ENCODE data around the gene SULT1E1. TPM values are rescaled to one million over a fixed set of nuclear protein-coding genes. Genes with fewer than 3 reads are reported as not detected.
"Not testable (repeated sequence)": the region's sequence is repeated elsewhere in the genome, so short reads cannot be mapped to it uniquely, and the experiment has no call there.

Gene SULT1E1
- total RNA-seq, 1 donor from 2014 or later, result 11.4 TPM

- DNase-seq (ENCODE audit: low spot score in 2 of 2) (no peak), FAIRE-seq (no peak)
Measured at GRCh38 chr4:69848028-69848427, 11.9 kb downstream of the SULT1E1 start.

- DNase-seq (ENCODE audit: low spot score in 2 of 2) (no peak), FAIRE-seq (no peak)
Measured at GRCh38 chr4:69843932-69844331, 16.0 kb downstream of the SULT1E1 start.

GRCh38 chr4:69843301-69843700 is 16.6 kb downstream of the SULT1E1 start:
- no peak for FAIRE-seq
- no peak for DNase-seq (ENCODE audit: low spot score in 2 of 2)

GRCh38 chr4:69838977-69839376 is 21.0 kb downstream of the SULT1E1 start:
- FAIRE-seq (no peak), DNase-seq (ENCODE audit: low spot score in 2 of 2) (no peak)

- DNase-seq (ENCODE audit: low spot score in 2 of 2) (no peak), FAIRE-seq (no peak)
Measured at GRCh38 chr4:69836287-69836686, 23.7 kb downstream of the SULT1E1 start.

GRCh38 chr4:69835766-69836165 is 24.2 kb downstream of the SULT1E1 start:
- DNase-seq (ENCODE audit: low spot score in 2 of 2) (no peak), FAIRE-seq (no peak)

GRCh38 chr4:69833251-69833650 is 26.7 kb downstream of the SULT1E1 start:
- DNase-seq (ENCODE audit: low spot score in 2 of 2) (no peak), FAIRE-seq (no peak)

GRCh38 chr4:69832326-69833030 is 27.5 kb downstream of the SULT1E1 start:
- no peak for FAIRE-seq
- no peak for DNase-seq (ENCODE audit: low spot score in 2 of 2)

- DNase-seq (ENCODE audit: low spot score in 2 of 2) (no peak), FAIRE-seq (no peak)
Measured at GRCh38 chr4:69831646-69832325, 28.2 kb downstream of the SULT1E1 start.

GRCh38 chr4:69831270-69831627 is 28.7 kb downstream of the SULT1E1 start:
- DNase-seq (ENCODE audit: low spot score in 2 of 2) (no peak), FAIRE-seq (no peak)

- DNase-seq (ENCODE audit: low spot score in 2 of 2) (no peak), FAIRE-seq (no peak)
Measured at GRCh38 chr4:69830560-69831269, 29.2 kb downstream of the SULT1E1 start.

GRCh38 chr4:69830192-69830559 is 29.8 kb downstream of the SULT1E1 start:
- FAIRE-seq (no peak), DNase-seq (ENCODE audit: low spot score in 2 of 2) (no peak)

GRCh38 chr4:69829678-69830077 is 30.3 kb downstream of the SULT1E1 start:
- FAIRE-seq (no peak), DNase-seq (ENCODE audit: low spot score in 2 of 2) (no peak)

GRCh38 chr4:69828828-69829227 is 31.1 kb downstream of the SULT1E1 start:
- no peak for DNase-seq (ENCODE audit: low spot score in 2 of 2)
- no peak for FAIRE-seq

GRCh38 chr4:69825056-69825455 is 34.9 kb downstream of the SULT1E1 start:
- FAIRE-seq; DNase-seq (ENCODE audit: low spot score in 2 of 2): not testable (repeated sequence)

GRCh38 chr4:69823481-69824186 is 36.3 kb downstream of the SULT1E1 start:
- no peak for FAIRE-seq
- DNase-seq (ENCODE audit: low spot score in 2 of 2), result no peak

GRCh38 chr4:69823048-69823447 is 36.9 kb downstream of the SULT1E1 start:
- DNase-seq (ENCODE audit: low spot score in 2 of 2) (no peak), FAIRE-seq (no peak)

GRCh38 chr4:69822198-69822597 is 37.7 kb downstream of the SULT1E1 start:
- FAIRE-seq (no peak), DNase-seq (ENCODE audit: low spot score in 2 of 2) (no peak)

- no peak for DNase-seq (ENCODE audit: low spot score in 2 of 2)
- FAIRE-seq, result no peak
Measured at GRCh38 chr4:69818060-69818639, 41.8 kb downstream of the SULT1E1 start.

- DNase-seq (ENCODE audit: low spot score in 2 of 2) (no peak), FAIRE-seq (no peak)
Measured at GRCh38 chr4:69816236-69816635, 43.7 kb downstream of the SULT1E1 start.

GRCh38 chr4:69813628-69814027 is 46.3 kb downstream of the SULT1E1 start:
- DNase-seq (ENCODE audit: low spot score in 2 of 2), result no peak
- FAIRE-seq, result no peak
